Measurements from ENCODE around the gene U2AF1L4.

DNA sequence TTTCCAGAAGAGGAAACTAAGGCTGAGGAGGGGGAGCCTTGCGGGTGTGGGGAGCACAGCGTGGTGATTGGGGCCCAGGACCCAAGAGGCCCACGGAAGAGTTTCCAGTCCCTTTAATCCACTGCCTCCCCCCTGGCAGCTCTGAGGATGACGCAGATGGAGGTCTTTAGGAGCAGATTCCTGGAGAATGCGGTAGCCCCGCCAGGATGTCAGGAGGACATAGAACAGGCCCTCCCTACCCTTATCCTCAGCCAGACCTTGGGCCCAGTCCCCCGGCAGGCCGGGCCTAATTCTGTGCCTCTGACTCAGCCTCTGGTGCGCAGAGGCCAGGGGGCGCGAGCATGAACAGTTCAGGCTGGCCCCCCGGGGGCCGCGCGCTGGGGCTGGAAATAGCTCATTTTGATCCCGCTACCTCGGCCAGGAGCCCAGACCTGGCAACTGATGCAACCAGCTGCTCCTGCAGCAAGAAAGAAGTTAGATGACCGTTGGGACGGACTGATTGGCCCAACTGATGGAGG is 12.1 kb upstream of the U2AF1L4 start:
- TF ChIP-seq POLR2A (IDR thresholded peaks at IDR 0.05; ENCODE audit: low read length) (no peak), GATA1 (IDR thresholded peaks at IDR 0.05; ENCODE audit: low read depth, low read length) (no peak)
